Muscle of arm (tissue), 12 donors: ENCODE measurements around the gene SLC7A14. TPM values are rescaled to one million over a fixed set of nuclear protein-coding genes. Genes with fewer than 3 reads are reported as not detected.

Experiments
- DNase-seq: peaks from one replicate; pipeline ENCODE4 v3.0.0-alpha.2; 2013
- polyA plus RNA-seq, 12 donors: library from polyadenylated mRNA; unstranded; fragments of 120-200 nt; gene quantifications; one replicate each; pipeline ENCODE4 v1.2.1, GENCODE V29; 2013; ENCODE audit not compliant: insufficient read length in 12 of 12

SLC7A14 gene
- polyA plus RNA-seq, 12 donors: 0.17 to 0.64 (median 0.31) TPM; not detected in 2

DNA sequence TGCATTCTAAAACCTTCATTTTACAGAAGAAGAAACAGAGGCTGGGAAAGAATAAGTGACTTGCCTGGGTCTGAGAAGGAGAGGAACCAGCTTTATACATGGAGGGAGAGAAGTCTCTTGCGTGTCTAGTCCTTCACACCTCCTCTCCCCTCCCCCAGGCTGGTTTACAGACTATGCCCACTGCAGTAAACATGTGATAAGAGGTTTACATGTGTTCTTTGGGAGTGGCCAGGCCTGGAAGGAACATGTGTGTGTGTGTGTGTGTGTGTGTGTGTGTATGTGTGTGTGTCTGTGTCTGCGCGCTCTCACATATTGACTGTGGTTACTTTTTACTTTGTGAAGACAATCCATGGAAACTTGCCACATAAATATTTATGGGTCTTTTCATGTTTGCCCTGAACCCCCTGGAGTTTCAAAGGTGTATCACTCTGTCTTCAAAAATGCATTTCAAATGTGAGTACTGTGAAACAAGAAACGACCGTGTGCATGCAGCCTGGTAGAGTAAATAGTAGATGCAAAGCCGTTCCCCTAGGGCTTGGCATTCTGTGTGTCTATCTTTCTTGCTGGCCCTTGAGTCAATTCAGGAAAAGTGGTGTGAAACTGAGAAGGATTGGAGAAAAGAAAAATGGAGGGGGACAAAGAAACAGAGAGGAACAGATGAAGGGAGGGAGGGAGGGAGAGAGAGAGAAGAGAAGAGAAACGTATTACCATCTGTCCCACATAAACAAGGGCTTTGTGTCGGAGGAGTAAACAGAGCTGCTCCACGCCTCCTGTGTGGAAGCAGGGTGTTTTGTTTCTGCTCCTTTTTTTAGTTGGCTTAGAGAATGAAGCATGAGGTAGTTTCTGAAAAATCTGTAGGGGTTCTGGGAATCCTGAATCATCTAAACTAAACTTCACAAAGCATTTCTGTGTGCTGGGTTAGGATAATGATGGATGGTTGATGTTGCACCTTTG is 115.5 kb downstream of the SLC7A14 start:
- peak; percentile 8 for DNase-seq

DNA sequence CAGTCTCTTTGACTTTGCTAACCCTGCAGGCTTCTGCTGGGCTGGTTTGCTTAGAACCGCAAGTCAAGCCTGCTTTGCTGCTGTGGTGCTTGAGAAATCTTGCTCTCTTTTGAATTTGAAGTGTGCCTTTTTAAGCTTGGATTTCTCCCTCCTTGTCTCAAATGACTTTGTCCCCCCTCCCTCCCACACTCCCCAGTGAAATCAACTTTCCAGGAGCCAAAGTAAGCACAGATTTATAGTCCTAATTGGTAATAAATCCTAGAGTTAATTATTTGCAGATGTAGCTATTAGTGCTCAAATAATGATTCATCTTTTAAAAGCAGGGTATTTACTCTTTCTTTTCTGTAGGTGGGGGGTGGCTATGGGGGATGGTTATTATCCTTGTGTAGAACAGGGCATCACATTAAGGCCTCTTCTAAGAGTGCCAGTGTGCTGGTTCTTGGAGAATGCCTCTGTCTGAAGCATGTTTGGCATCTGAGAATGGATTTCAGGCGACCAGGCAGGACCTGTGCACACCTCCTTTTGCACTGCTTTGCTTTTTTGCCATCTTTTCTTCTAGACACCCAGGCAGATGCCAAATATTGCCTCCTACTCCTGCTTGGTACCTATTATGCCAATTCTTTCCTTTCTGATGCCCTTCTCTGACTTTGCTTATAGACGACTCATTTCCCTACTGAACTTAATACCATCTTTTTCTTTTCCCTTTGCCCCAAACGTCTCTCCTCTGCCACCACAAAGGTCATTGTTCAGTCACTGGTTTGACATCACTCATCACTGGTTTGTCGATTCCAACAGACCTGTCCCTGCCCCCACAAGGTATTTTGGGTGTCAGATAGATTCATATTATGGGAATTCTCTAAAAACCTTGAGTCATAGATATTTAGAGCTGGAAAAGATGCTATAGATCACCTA is 116.5 kb downstream of the SLC7A14 start:
- no peak for DNase-seq

DNA sequence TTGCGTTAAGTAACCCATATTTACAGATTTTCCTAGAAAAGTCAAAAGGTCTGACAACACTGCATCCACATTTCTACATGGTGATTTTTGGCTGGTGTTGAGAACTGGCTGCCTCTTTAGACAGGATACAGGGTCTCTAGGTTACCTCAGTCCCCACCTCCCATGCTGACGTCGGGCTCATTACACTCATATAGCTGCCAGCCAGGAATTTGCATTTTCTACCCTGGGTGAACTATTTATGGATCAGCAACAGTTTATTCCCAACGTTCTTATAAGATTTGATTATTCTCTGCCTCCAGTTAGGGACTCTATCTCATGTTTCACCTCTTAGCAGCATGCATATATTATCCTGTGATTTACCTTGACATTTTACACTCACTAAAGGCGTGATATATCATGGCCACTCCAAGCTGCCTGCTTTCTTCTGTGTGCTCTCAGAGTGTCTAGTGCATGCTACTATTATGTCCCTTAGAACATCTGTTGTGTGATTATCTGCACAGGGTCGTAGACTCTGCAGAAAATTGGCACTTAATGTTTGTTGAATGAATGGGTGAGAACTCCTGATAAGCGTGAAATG is 118.2 kb downstream of the SLC7A14 start:
- DNase-seq: no peak

DNA sequence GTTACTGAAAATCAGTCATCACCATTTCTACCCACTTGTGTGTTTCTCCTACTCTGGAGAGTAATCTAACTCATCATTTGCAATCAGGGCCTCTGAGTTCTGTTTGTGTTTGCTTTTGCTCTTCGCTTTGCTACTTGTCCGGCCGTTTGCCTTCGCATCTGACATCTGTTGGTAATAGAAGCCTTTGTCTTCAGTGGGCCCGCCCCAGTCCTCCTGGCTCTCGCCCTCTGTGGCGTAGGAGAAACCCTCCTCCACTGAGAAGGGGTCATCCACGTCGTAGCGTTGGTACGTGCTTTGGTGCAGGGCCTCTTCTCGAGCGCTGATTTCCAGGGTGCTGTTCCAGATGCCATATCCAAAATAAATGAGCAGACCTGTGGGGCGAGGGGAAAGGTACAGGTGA is 118.9 kb downstream of the SLC7A14 start:
- DNase-seq: no peak

DNA sequence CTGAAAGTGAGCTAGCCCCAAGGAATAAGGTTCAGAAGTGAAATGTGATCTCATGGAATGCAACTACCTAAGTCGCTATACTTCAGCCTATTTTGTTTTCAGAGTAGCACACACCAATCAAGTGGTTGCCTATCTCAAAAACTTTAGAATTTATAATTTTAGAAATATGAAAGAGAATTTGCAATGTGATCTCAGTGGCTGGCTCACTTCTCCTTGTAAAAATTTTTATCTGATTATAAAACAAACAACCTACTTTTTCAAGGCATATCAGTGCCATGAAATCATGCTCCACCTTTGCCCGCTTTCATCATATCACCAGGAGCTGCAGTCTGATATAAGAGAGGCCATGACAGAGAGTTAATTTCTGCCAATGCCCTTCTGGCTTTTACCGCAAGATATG is 119.9 kb downstream of the SLC7A14 start:
- DNase-seq: no peak

DNA sequence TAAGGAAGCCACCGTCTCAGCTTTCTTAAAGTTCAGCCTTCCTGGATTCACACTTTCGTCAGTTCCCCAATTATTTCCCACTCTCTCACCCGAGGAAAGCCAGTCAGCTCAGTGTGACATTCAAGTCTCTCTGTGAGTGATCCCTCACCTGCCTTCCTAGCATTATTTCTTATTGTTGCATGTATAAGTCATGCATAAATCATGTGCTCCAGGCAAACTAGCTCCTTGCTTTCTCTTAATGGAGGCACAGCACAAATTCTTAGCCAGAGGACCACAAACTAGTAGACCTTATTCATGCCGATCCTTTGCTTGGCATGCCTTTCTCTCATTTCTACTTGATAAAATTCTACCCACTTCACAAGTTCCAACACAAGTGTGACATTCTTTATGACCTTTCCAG is 122.9 kb downstream of the SLC7A14 start:
- no peak for DNase-seq

DNA sequence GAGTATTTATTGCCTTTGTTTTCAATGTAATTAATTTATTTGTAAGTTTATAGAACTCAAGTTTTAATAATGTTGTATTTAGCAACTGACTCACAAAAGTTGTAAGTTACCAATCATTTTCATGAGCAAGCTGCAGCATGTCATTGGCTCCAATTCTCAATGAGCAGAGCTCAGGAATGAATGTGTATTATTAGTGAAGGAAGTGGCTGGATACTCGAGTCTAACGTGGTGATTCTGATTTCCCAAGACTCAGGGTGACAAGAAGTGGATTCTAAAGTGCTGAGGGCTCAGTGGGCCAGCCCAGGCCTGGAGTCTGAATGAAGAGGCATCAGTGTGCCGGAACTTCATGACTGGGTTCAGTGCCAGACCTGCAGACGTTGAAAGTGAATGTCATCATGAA is 127.6 kb downstream of the SLC7A14 start:
- DNase-seq: no peak

DNA sequence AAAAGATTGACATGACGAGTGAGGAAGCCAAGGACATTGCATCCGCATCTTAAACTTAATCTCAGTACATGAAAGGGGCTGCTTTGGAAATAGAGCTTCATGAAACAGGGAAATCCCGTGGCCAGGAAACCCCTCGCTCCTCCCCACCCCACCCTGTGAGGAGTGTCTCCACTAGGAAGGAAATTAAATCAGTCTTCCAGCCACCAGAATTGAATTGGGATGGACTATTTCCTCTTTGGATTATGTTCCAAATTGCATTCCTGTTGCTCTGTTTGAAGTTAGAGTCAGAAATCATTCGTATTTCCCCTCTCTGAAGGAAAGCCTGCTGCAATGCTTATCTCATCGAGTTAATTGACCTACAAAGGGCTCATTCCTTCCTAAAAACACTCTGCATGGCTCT is 131.4 kb downstream of the SLC7A14 start:
- no peak for DNase-seq

DNA sequence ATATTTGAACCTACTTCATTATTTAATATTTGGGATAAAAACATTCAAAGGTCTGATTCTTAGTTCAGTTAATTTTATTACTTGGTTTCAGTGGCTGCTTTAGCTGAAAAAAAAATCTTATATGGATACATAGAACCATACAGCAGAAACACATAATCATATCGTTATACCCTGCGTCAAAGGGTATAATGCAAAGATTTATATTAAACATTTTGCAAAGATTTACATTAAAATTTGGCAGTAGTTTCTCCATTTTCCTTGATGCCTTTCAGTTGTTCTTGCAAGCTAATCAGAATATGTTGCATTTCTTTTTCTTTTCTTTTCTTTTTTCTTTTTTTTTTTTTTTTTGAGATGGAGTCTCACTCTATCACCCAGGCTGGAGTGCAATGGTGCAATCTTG is 135.8 kb downstream of the SLC7A14 start:
- no peak for DNase-seq

DNA sequence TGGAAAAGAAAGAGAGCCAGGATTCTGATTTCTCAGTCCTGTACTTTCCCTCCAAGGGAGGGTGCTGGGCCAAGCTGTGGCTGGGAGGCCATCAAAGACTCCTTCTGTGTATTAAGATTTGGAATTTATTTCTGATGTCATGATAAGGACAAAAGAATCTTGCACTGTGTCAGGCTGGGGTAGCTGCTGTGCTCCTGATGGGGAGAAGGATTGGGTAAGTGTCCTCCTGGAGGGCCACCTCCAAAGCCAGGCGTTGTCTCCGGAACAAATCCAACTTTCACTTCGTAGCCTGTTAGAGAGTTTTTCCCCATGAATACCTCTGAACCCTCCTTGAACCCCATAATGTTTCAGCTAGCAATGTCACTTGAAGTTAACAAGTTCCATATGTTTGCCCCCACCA is 137.3 kb downstream of the SLC7A14 start:
- no peak for DNase-seq

DNA sequence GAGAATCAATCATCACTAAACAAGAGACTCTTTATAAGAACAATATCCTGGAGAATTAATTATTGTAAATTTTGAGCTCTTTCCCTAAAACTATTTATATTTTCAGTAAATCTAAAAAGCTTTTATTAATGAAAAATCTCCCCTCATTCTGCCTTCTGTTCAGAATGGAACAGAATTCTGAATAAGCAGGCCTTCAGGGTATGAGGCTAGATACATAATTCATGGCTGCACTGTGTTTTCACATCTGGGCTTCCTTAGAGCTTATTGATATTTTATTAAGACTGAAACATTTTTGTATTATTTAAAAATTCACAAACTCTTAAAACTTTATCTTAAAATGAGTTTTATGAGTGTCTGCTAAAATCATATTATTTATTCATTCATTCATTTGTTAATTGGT is 142.4 kb downstream of the SLC7A14 start:
- DNase-seq: no peak

DNA sequence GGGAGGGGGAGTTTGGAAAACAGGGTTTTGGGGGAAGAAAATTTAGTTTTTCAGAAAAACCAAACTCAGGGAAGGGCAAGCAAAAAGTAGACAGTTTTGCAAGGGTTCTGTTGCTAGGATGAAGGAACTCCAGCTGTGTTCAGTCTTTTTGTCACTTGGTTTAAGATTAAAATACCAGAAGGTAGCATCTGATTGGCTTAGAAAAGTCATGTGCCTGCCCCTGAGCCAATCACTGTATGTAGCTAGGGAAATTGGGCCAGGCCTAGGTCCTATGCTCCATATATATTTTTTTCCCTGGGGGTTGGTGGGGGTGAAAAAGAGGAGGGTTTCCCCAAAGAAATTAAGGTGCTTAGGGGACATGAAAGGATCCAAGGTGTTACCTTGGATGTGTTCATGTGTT is 142.9 kb downstream of the SLC7A14 start:
- no peak for DNase-seq

DNA sequence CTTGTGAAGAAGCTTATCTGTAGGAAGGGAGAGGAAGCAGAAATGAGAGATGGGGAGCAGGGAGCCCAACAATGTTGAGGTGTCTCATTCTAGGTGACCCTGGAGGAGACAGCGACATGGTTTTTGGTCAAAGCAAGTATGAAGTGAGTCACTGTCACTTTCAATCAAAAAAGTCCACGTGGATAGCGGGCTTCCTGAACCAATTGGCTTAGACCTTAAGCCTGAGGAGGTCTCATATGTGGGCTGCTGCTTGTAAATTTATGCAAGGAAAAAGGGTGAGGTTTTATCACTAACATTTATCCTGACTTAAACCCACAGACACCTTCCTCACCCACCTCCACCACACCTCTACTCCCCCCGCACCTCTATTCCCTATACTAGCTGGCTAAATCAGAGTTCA is 144.5 kb downstream of the SLC7A14 start:
- no peak for DNase-seq

DNA sequence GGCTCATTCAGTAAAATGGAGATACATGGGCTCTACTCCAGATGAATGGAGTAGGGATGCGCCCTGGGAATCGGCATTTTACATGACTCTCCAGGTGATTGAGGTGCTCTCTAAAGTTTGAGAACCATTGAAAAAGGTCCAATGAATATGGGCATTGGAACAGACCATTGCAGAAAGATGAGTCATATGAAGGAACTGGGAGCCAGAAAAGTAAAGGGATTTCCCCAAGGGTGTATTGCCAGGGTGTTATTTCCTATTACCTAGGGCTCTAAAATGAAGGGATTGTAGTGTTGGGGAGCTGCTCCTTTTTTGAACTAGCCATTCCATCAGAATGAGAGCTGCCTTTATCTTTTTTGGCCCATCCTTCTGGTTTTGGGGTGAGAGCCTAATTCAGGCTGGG is 145.5 kb downstream of the SLC7A14 start:
- no peak for DNase-seq

DNA sequence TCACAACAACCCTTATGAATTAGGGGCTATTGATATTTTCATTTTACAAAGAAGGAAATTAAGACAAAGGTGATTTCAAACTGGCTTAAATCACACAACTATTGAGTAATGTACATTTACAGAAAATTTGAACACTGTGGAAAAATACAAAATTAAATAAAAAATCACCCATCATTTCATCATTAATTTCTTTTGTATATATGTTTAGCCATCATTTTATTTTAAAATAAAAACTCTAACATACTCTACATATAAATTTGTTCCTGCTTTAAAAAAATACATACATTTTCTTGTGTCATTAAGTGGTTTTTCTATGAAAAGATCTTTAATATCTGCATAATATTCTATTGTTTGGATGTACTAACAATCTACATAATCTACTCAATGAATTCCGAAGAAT is 147.0 kb downstream of the SLC7A14 start:
- DNase-seq: no peak

DNA sequence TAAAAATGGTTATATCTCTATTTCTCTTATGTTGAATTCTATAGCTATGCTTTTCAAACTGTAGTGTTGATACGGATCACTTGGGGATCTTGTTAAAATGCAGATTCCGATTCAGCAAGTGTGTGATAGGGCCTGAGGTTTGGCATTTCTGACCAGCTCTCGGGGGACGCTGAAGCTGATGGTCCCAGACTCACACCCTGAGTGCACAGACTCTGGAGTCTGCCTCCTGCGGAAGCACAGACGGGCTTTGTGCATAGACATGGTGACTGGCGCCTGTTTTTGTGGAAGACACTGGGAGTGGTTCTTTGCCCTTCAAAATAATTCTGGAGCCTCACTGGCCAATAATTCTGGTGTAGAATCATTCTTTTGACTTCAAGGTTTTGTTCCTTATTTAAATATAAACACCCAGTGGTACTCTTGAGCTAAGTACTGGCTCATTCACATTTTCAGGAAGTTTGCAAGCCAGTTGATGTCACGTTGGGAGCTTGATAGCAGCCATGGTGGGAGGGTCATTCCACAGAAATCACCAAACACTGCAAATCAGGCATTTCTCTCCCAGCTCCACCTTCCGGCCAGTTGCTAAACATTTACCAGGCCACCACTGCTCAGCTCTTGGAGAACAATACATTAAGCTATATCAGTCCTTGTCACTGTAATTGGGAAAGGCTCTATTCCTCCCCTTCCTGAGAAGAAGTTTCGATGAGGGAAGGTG is 148.0 kb downstream of the SLC7A14 start:
- no peak for DNase-seq

DNA sequence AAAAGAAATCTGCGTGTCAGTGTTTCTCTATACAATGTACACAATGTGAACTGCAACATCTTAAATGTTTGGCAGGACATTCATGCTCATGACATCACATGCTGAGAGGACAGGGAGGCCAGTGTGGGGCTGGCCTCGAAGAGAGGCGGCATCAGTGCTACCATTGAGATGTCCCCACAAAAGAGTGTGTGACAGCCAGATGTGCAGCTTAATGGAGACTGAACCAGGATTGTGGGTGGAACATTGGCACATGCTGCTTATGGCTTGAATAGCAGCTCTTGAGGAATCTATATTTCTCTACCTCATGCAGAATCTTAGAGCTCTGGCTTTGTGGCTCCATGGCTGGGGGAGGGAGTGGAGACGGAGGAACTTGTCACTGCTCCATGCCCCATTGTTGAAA is 148.7 kb downstream of the SLC7A14 start:
- no peak for DNase-seq

DNA sequence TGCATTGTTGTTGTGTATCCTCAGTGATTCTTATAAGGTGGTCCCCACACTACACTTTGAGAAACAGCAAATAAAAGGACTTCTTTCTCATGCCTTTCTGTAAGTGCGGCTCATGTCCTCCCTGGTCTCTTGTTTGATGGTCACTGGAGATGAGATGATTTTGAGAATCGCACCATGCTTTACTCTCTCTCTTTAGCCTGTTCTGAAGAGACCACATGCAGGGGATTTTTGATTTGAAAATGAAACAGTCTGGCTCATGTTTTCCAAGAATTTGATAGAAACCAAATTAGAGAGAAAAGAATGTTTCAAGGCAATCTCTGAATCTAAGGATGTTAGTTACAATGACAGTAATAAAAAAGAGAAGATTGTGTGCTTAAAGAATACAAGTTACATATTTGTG is 149.2 kb downstream of the SLC7A14 start:
- no peak for DNase-seq

DNA sequence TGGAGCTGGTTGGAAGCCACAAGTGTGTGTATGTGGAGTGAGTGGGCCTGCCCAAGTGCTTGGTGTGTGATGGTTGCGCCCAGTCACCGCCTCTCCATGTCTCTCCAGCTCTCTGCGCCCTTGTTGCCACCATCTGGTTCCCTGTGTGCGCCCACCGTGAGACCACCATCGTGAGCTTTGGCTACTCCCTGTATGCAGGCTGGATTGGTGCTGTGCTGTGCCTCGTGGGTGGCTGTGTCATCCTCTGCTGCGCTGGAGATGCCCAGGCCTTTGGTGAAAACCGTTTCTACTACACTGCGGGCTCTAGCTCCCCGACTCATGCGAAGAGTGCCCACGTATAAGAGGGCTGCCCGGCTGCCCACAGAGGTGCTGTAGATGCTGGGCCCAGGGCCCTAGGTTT is 153.5 kb downstream of the SLC7A14 start:
- DNase-seq: no peak

DNA sequence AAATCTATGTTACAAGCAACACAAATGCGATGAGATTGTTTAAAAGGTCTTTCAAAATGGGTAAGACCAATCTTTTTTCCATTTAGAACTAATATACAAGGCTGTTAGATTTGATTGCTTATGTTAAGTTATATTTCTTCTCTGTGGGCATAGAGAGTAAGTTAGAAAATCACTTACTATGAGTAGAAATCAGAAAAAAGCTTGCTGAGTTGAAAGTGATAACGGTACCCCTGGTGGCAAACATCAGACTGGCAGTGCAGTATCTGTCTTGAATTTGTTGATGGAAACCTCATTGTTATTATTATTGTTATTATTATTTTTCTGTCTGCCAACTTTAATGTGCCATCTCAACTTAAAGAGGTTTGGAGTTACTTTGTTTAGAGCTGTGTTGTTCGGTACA is 154.8 kb downstream of the SLC7A14 start:
- no peak for DNase-seq

DNA sequence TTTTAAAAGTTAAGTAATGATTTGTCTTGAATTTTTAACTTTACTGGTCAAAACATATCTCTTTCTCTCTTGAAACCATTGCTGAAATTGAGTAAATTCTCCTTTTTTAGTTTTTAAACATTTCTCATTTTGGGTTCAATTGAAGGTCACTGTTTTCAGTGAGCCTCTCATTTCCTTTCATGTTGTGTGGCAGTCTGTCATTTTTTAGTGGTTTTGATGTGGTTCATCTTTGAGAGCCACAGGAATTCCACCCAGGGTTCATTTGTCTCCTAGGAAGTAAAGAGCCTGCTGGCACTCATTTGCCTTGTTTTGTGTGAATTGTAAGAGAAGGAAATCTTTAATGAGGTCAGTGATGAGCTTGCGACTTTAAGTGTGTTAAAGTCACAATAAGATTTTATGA is 156.8 kb downstream of the SLC7A14 start:
- no peak for DNase-seq

DNA sequence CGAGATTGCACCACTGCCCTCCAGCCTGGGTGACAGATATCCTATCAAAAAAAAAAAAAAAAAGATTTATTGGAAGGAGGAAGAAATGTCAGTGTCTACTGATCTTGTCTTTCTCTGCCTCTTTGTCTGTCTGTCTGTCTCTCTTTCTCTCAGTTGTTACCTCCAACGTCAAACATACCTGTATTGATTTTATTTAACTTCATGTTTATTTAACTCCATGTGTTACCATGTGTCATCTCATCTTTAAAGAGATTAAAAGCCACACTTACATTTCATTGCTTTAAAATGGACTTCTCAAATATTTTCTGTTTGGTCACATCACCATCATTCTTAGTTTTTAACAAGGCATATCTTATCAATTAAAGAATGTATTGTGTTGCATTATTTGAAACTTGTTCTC is 157.8 kb downstream of the SLC7A14 start:
- DNase-seq: no peak
